Endodermal cell (in vitro differentiated cells): Measurements from ENCODE around the gene CUZD1. TPM values are rescaled to one million over a fixed set of nuclear protein-coding genes. Genes with fewer than 3 reads are reported as not detected.

Source experiments
- DNase-seq: peaks from one replicate; pipeline ENCODE4 v3.0.0-alpha.2; 2017
- H3K27ac ChIP-seq: 2 replicates; pipeline ENCODE4 v1.5.1; 2013; ENCODE audit warnings: mild to moderate bottlenecking, low read depth, low read length, moderate library complexity
- H3K27me3 ChIP-seq: 2 replicates; pipeline ENCODE4 v1.6.1; 2013; ENCODE audit warnings: mild to moderate bottlenecking, low read length, moderate library complexity; ENCODE audit not compliant: insufficient read depth, control insufficient read depth, poor library complexity, severe bottlenecking
- H3K36me3 ChIP-seq: 2 replicates; pipeline ENCODE4 v1.7.0; 2013; ENCODE audit warnings: mild to moderate bottlenecking, low read length, moderate library complexity; ENCODE audit not compliant: control insufficient read depth, insufficient read depth
- H3K4me1 ChIP-seq: one replicate; pipeline ENCODE4 v1.7.0; 2013; ENCODE audit warnings: low read length; ENCODE audit not compliant: control insufficient read depth, insufficient read depth
- H3K4me3 ChIP-seq: 2 replicates; pipeline ENCODE4 v1.5.1; 2013; ENCODE audit warnings: mild to moderate bottlenecking, low read length, moderate library complexity
- H3K9ac ChIP-seq: 2 replicates; pipeline ENCODE4 v1.6.1; 2013; ENCODE audit warnings: mild to moderate bottlenecking, low read length, moderate library complexity; ENCODE audit not compliant: poor library complexity, severe bottlenecking; ENCODE audit errors: extremely low read depth
- H3K9me3 ChIP-seq: 2 replicates; pipeline ENCODE4 v1.6.1; 2013; ENCODE audit warnings: mild to moderate bottlenecking, low read length, moderate library complexity; ENCODE audit not compliant: control insufficient read depth
- H3K27ac Mint-ChIP-seq: 2 replicates; pipeline ENCODE4 v1.8.0; 2020; ENCODE audit warnings: mixed read lengths
- H3K27me3 Mint-ChIP-seq: 2 replicates; pipeline ENCODE4 v1.8.0; 2021; ENCODE audit warnings: mild to moderate bottlenecking, mixed read lengths; ENCODE audit not compliant: insufficient read depth
- H3K36me3 Mint-ChIP-seq: 2 replicates; pipeline ENCODE4 v1.8.0; 2020; ENCODE audit warnings: low read depth, mixed read lengths
- H3K4me1 Mint-ChIP-seq: 2 replicates; pipeline ENCODE4 v1.8.0; 2020; ENCODE audit warnings: mixed read lengths
- H3K4me3 Mint-ChIP-seq: 2 replicates; pipeline ENCODE4 v1.8.0; 2020; ENCODE audit warnings: mild to moderate bottlenecking, moderate library complexity, mixed read lengths
- H3K9me3 Mint-ChIP-seq: 2 replicates; pipeline ENCODE4 v1.8.0; 2020; ENCODE audit warnings: mild to moderate bottlenecking, mixed read lengths
- CTCF ChIP-seq: fragments of 200-600 bp; sonication (generic); conservative IDR thresholded peaks from 2 replicates; pipeline ENCODE4 v1.5.0; 2021; ENCODE audit warnings: antibody characterized with exemption, mild to moderate bottlenecking
- WGBS, 2 experiments: methylation state at CpG; one replicate each; pipeline versions ENCODE4 v1.1.5 to v1.1.7; 2013; ENCODE audit warnings: missing lambda C conversion rate in 2 of 2, mixed read lengths in 1 of 2; ENCODE audit not compliant: insufficient coverage in 1 of 2, insufficient read length in 1 of 2; 5-methylcytosine and 5-hydroxymethylcytosine counted together
- total RNA-seq, 2 donors: library from RNA; stranded (reverse); fragmentation: NEBNext Ultra II Directional in 1 of 2; extraction: Animal tissue kit (Norgen Biotek cat#: 25700) in 1 of 2; gene quantifications; 2 replicates in 1 of 2; 3 replicates in 1 of 2; pipeline ENCODE4 v1.2.1, GENCODE V29; 2021

CUZD1 gene
- total RNA-seq, 2 donors from 2014 or later: 0.53 TPM; not detected in 1

GRCh38 chr10:122838880-122839279, 6.8 kb downstream of the CUZD1 start:
- H3K36me3 ChIP-seq: no peaks in the 10 kb centered on the region
- H3K4me1 Mint-ChIP-seq: peaks cover 5% of the 10 kb centered on the region
- no peak for DNase-seq
- WGBS, 2 experiments: 83 to 91% methylated on average over 4 of the region's 4 CpGs
- no peaks in the 10 kb centered on the region for H3K27me3 Mint-ChIP-seq
- H3K9me3 ChIP-seq: peaks cover 13% of the 10 kb centered on the region
- no peak overlapping the region for H3K27ac Mint-ChIP-seq
- peaks cover 26% of the 10 kb centered on the region for H3K36me3 Mint-ChIP-seq
- H3K4me1 ChIP-seq: no peaks in the 10 kb centered on the region
- H3K9ac ChIP-seq: no peak overlapping the region
- peaks cover 13% of the 10 kb centered on the region for H3K9me3 Mint-ChIP-seq
- H3K27me3 ChIP-seq: no peaks in the 10 kb centered on the region
- H3K4me3 Mint-ChIP-seq: no peak overlapping the region
- no peak overlapping the region for H3K4me3 ChIP-seq
- H3K27ac ChIP-seq: no peak overlapping the region
- no peak for TF ChIP-seq CTCF

- H3K4me3 ChIP-seq: no peak overlapping the region
- H3K9me3 ChIP-seq: no peaks in the 10 kb centered on the region
- no peak overlapping the region for H3K27ac Mint-ChIP-seq
- H3K27ac ChIP-seq: no peak overlapping the region
- no peaks in the 10 kb centered on the region for H3K4me1 ChIP-seq
- no peak for TF ChIP-seq CTCF
- H3K4me3 Mint-ChIP-seq: no peak overlapping the region
- DNase-seq: no peak
- no peaks in the 10 kb centered on the region for H3K36me3 ChIP-seq
- no peak overlapping the region for H3K9ac ChIP-seq
- H3K4me1 Mint-ChIP-seq: peaks cover 5% of the 10 kb centered on the region
- H3K9me3 Mint-ChIP-seq: no peaks in the 10 kb centered on the region
- H3K36me3 Mint-ChIP-seq: peaks cover 22% of the 10 kb centered on the region
- 95 to 100% methylated on average over 1 to 2 of the region's 2 CpGs for WGBS, 2 experiments
- no peaks in the 10 kb centered on the region for H3K27me3 Mint-ChIP-seq
- H3K27me3 ChIP-seq: no peaks in the 10 kb centered on the region
Observed at GRCh38 chr10:122835908-122836307, 9.7 kb downstream of the CUZD1 start.

GRCh38 chr10:122830965-122831353, 14.7 kb downstream of the CUZD1 start:
- Mint-ChIP-seq H3K27me3 (no peaks in the 10 kb centered on the region), H3K36me3 (peaks cover 6% of the 10 kb centered on the region), H3K9me3 (no peaks in the 10 kb centered on the region), H3K4me1 (no peaks in the 10 kb centered on the region), H3K4me3 (no peak overlapping the region), H3K27ac (no peak overlapping the region)
- no peak overlapping the region for H3K4me3 ChIP-seq
- no peak overlapping the region for H3K27ac ChIP-seq
- 89% methylated on average over 1 of the region's 1 CpG; no CpG with 5 or more reads in 1 of the 2 experiments for WGBS, 2 experiments
- no peaks in the 10 kb centered on the region for H3K36me3 ChIP-seq
- TF ChIP-seq CTCF: no peak
- no peak for DNase-seq
- H3K27me3 ChIP-seq: no peaks in the 10 kb centered on the region
- no peaks in the 10 kb centered on the region for H3K9me3 ChIP-seq
- H3K4me1 ChIP-seq: no peaks in the 10 kb centered on the region
- no peak overlapping the region for H3K9ac ChIP-seq
